ENCODE measurements around the gene GAA.
"Not testable (repeated sequence)": the region's sequence is repeated elsewhere in the genome, so short reads cannot be mapped to it uniquely, and the experiment has no call there.

Gene GAA

DNA sequence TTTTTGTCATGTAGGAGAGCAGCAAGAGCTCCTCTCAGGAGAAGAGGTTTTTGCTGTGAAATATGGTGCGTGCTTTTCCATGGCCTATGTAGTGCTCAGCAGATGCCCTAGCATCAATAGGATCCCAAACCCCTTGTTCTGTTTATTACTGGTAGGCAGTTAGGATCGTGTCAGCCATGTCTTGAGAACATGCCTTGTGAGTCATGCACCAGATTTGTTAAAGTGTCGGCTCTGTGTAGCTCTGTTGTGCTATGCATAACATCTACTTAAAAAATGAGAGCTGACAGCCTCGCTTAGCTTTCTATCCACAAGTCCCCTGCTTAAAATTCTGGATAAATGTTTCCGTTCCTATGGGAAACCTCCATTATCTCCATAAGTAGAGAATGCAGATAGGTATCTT is 50.0 kb downstream of the GAA start:
- no peak for DNase-seq

- no peak for DNase-seq
These were observed 50.8 kb downstream of the GAA start for GRCh38 chr17:80152081-80152702.

GRCh38 chr17:80153004-80153403 is 51.6 kb downstream of the GAA start:
- DNase-seq = no peak

DNA sequence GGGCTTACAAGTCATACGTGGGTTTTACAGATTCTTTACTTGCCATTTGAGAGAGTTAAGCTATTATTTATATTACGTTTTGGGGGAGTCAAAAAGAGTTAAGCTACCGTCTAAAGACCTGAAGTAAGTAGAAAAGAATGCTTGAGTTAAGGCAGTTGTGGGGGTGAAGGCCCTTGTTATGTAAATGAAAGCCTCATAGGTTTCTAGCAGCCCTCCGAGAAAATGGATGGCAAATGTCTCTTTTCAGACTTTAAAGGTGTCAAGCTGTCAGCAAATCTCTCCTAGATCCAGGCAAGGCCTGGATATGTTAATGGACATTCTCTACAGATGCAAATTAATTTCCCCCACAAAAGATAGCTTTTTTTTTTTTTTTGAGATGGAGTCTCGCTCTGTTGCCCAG is 52.8 kb downstream of the GAA start:
- no peak for DNase-seq

DNA sequence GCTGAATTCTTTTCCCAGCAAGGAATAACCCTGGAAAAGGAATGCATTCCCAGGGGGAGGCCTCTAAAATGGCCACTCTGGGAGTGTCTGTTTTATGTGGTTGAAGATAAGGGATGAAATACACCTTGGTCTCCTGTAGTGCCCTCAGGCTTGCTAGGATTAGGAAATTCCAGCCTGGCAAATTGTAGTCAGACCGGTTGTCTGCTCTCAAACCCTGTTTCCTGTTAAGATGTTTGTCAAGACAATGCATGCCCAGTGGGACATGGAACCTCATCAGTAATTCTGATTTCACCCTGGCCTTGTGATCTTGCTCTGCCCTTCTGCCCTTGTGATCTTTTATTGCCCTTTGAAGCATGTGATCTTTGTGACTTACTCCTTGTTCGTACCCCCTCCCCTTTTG is 54.2 kb downstream of the GAA start:
- not testable (repeated sequence) for DNase-seq

DNA sequence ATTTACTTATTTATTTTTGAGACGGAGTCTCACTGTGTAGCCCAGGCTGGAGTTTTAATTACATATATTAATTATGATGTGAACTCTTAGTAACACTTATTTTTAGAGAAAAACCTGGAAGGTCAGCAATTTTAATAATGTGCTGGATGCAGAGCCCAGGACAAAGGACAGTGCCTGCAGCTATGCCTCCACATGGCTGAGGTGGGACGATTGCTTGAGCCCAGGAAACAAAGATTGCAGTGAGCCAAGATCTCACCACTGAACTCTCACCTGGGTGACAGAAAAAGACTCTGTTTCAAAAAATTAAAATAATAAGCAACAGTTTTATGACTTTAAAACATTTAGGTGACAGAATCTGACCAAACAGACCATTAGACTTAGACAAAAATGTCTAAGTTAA is 57.5 kb downstream of the GAA start:
- no peak for DNase-seq

DNA sequence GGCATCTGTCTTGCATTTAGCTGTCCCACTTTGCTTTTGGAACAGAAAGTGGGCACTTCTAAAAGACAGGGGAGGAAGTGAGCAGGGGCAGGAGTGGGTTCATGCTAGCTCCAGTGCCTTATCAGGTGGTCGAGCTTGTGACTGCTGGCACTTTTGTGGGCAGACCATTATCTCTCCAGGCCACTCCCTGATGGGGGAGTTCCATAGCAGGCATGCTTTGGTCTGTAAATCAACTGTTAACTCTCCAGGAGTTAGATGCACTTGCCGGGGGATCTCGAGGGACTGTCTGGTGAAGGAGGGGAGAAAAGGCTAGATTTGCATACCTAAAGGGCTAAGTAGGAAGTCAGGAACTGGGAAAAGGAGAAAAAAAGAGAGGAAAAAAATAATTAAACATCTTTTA is 59.2 kb downstream of the GAA start:
- DNase-seq = no peak

DNA sequence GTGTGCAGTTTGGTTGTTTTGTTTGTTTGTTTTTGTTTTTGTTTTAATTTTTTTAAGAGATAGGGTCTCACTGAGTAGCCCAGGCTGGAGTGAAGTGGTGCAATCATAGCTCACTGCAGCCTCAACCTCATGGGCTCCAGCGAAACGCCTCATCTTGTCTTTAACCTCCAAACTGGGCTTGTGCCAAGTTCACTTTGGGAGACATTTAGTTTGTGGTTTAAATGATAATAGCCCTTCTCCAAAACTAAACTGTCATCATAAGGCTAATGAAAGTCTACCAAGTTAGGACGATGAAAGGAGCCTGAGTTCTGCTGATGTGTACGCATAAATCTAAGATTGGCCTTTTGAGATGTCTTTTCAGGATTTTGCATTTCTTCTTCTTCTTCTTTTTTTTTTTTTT is 62.0 kb downstream of the GAA start:
- no peak for DNase-seq

DNA sequence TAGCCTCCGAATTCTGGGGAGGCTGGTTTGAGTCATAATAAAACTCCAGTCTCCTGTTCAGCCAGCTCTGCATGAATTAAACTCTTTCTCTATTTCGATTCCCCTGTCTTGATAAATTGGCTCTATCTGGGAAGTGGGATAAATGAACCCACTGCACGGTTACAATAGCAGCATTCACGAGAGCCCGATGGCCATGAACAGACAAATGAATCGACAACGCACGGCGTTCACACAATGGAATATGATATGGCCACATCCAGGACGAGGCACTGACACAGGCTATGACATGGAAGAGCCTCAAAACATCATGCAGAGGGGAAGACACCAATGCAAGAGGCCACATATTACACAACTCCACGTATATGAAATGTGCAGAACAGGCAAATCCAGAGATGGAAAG is 62.8 kb downstream of the GAA start:
- DNase-seq = no peak

GRCh38 chr17:80166446-80166845 is 65.1 kb downstream of the GAA start:
- DNase-seq = no peak

GRCh38 chr17:80168371-80168770 is 67.0 kb downstream of the GAA start:
- no peak for DNase-seq

DNA sequence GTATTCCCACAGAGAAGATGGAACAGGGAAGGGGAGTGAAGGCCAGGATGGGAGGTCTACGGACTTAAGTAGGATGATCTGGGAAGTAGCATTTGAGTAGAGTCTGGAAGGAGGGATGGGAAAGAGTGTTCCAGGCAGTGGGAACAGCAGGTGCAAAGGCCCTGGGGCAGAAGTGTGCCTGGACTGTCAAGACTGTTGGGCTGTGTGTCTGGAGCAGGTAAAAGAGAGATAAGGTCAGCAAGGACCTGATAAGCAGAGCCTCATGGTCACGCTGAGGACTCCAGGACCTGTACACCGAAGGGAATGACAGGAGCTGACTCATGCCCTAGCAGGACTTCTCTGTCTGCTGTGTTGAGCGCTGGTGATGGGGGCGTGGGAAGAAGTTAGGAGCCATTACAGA is 67.7 kb downstream of the GAA start:
- DNase-seq = no peak
